ENCODE results near the gene STX18. TPM values are rescaled to one million over a fixed set of nuclear protein-coding genes. Genes with fewer than 3 reads are reported as not detected.
A peak's percentile ranks its signal among the peaks of the same experiment; 100 is the strongest.

STX18 gene
- total RNA-seq, 1 donor from 2014 or later = 36.7 TPM

GRCh38 chr4:4532371-4533154, 9.3 kb downstream of the STX18 start:
- Mint-ChIP-seq H3K9me3 (no peaks in the 10 kb centered on the region), H3K4me1 (no peaks in the 10 kb centered on the region), H3K36me3 (ENCODE audit: low read depth) (no peaks in the 10 kb centered on the region), H3K4me3 (no peak overlapping the region), H3K27me3 (ENCODE audit: low read depth) (no peaks in the 10 kb centered on the region), H3K27ac (ENCODE audit: unreplicated experiment) (no peak overlapping the region)
- DNase-seq (ENCODE audit: low read depth, low spot score) = no peak
- no peak for TF ChIP-seq CTCF (conservative IDR thresholded peaks at IDR 0.05)

- DNase-seq (ENCODE audit: low read depth, low spot score) = no peak
- Mint-ChIP-seq H3K9me3 (no peaks in the 10 kb centered on the region), H3K27me3 (ENCODE audit: low read depth) (no peaks in the 10 kb centered on the region), H3K27ac (ENCODE audit: unreplicated experiment) (no peak overlapping the region), H3K36me3 (ENCODE audit: low read depth) (no peaks in the 10 kb centered on the region), H3K4me1 (peaks cover 14% of the 10 kb centered on the region), H3K4me3 (no peak overlapping the region)
- TF ChIP-seq CTCF (conservative IDR thresholded peaks at IDR 0.05) = no peak
These were observed 12.5 kb downstream of the STX18 start for GRCh38 chr4:4529392-4529791.

- no peak overlapping the region for H3K27ac Mint-ChIP-seq (ENCODE audit: unreplicated experiment)
- TF ChIP-seq CTCF (conservative IDR thresholded peaks at IDR 0.05) = no peak
- no peaks in the 10 kb centered on the region for H3K27me3 Mint-ChIP-seq (ENCODE audit: low read depth)
- H3K4me1 Mint-ChIP-seq = peaks cover 25% of the 10 kb centered on the region
- DNase-seq (ENCODE audit: low read depth, low spot score) = no peak
- no peaks in the 10 kb centered on the region for H3K9me3 Mint-ChIP-seq
- H3K4me3 Mint-ChIP-seq = no peak overlapping the region
- no peaks in the 10 kb centered on the region for H3K36me3 Mint-ChIP-seq (ENCODE audit: low read depth)
These were observed 15.4 kb downstream of the STX18 start for GRCh38 chr4:4526401-4526800.

- peaks cover 36% of the 10 kb centered on the region for H3K4me1 Mint-ChIP-seq
- no peak overlapping the region for H3K27ac Mint-ChIP-seq (ENCODE audit: unreplicated experiment)
- no peaks in the 10 kb centered on the region for H3K36me3 Mint-ChIP-seq (ENCODE audit: low read depth)
- H3K4me3 Mint-ChIP-seq = no peak overlapping the region
- DNase-seq (ENCODE audit: low read depth, low spot score) = no peak
- TF ChIP-seq CTCF (conservative IDR thresholded peaks at IDR 0.05) = peak; percentile 24
- H3K27me3 Mint-ChIP-seq (ENCODE audit: low read depth) = no peaks in the 10 kb centered on the region
- no peaks in the 10 kb centered on the region for H3K9me3 Mint-ChIP-seq
These were observed 17.5 kb downstream of the STX18 start for GRCh38 chr4:4524364-4524763.

- no peak for TF ChIP-seq CTCF (conservative IDR thresholded peaks at IDR 0.05)
- H3K9me3 Mint-ChIP-seq = no peaks in the 10 kb centered on the region
- DNase-seq (ENCODE audit: low read depth, low spot score) = no peak
- no peak overlapping the region for H3K27ac Mint-ChIP-seq (ENCODE audit: unreplicated experiment)
- H3K4me1 Mint-ChIP-seq = peaks cover 38% of the 10 kb centered on the region
- no peak overlapping the region for H3K4me3 Mint-ChIP-seq
- no peaks in the 10 kb centered on the region for H3K36me3 Mint-ChIP-seq (ENCODE audit: low read depth)
- H3K27me3 Mint-ChIP-seq (ENCODE audit: low read depth) = no peaks in the 10 kb centered on the region
These were observed 20.1 kb downstream of the STX18 start for GRCh38 chr4:4521731-4522130.

Data from neural crest cell (in vitro differentiated cells).